ENCODE measurements around the gene DIP2B. TPM values are rescaled to one million over a fixed set of nuclear protein-coding genes. Genes with fewer than 3 reads are reported as not detected.
A peak's percentile ranks its signal among the peaks of the same experiment; 100 is the strongest.

The DIP2B gene
- total and polyA plus RNA-seq, 2 of the 13 experiments (the other 11 are each of a cell fraction or from before 2014, with no cell fraction given): 32.1 to 35.8 TPM

- peaks cover 86% of the 10 kb centered on the region for H3K4me1 ChIP-seq (ENCODE audit: insufficient read depth, low read length)
- in situ Hi-C loops (cut with HindIII; ENCODE audit: extremely low pct_ligation_motif_present, low pct_unique_long_range_greater_than_20kb): no loop called here
- 0 out of 5 replicates have a peak, but pooled peaks cover 0 to 4% of the 10 kb centered on the region in 2 experiments for H3K36me3 ChIP-seq (replicated peaks in 1 of 2; ENCODE audit: control insufficient read depth in 1 of 2, insufficient read depth in 2 of 2, low read length in 2 of 2)
- no peaks in the 10 kb centered on the region for H3K27me3 ChIP-seq (ENCODE audit: control insufficient read depth in 1 of 2, insufficient read depth in 2 of 2, low read length in 2 of 2)
- 92% methylated on average over 8 of the region's 8 CpGs for WGBS (ENCODE audit: low lambda C conversion rate)
- H3K9ac ChIP-seq (ENCODE audit: insufficient read depth, low read depth, low read length): no peak overlapping the region
- peak overlapping the region; percentile 3 for H3K27ac ChIP-seq (ENCODE audit: extremely low read length, insufficient read depth, low read length)
- POLR2A ChIA-PET: interaction anchor here (1.3 kb wide), 1 partner anchor 11 kb away, joined by 3 read pairs; no protein-coding TSS in a partner anchor
- CTCF ChIA-PET (ENCODE audit: low intra/inter-chr PET ratio, low total read pairs): no interaction called here
- BruUV-seq (replicated peaks): no TSS peak
- no peak for ATAC-seq
- no peak for DNase-seq (ENCODE audit: low spot score)
- H3K4me3 ChIP-seq (replicated peaks in 1 of 3; ENCODE audit: insufficient read depth in 1 of 3, low read depth in 2 of 3, low read length in 3 of 3): no peak overlapping the region
- no peak overlapping the region for H3K4me2 ChIP-seq (ENCODE audit: low read depth, low read length)
- H4K20me1 ChIP-seq (ENCODE audit: insufficient read depth, low read length): no peaks in the 10 kb centered on the region
- TF ChIP-seq ZNF318 (CRISPR knock-in tag; IDR thresholded peaks at IDR 0.05) (no peak), SCMH1 (CRISPR knock-in tag; IDR thresholded peaks at IDR 0.05; ENCODE audit: borderline replicate concordance) (no peak), ASH2L (IDR thresholded peaks at IDR 0.05; ENCODE audit: insufficient read length, low read depth, low read length) (no peak), ZNF780A (CRISPR knock-in tag; IDR thresholded peaks at IDR 0.05) (no peak), ZNF562 (CRISPR knock-in tag; IDR thresholded peaks at IDR 0.05; ENCODE audit: borderline replicate concordance) (no peak), ZNF333 (CRISPR knock-in tag; IDR thresholded peaks at IDR 0.05; ENCODE audit: borderline replicate concordance) (no peak), ZBTB25 (CRISPR knock-in tag; IDR thresholded peaks at IDR 0.05) (no peak), ZNF737 (CRISPR knock-in tag; IDR thresholded peaks at IDR 0.05; ENCODE audit: borderline replicate concordance) (no peak), SRY (CRISPR knock-in tag; IDR thresholded peaks at IDR 0.05) (no peak)
- no peaks in the 10 kb centered on the region for H3K9me3 ChIP-seq (ENCODE audit: low read length)
- no peak overlapping the region for H2AFZ ChIP-seq (ENCODE audit: low read length)
- peaks cover 96% of the 10 kb centered on the region for H3K79me2 ChIP-seq (ENCODE audit: insufficient read depth, low read length)
- intact Hi-C loops (cut with micrococcal nuclease; ENCODE audit: unreplicated experiment): no loop called here
- FAIRE-seq: no peak
These were observed 15.8 kb downstream of the DIP2B start for GRCh38 chr12:50520416-50521207.
